GM19467 (cell line): ENCODE results near the gene PYDC2.

Experiments used
- ATAC-seq: cut with Tn5 transposase; IDR thresholded peaks from one replicate; pipeline ENCODE4 v1.9.1; 2021; ENCODE audit warnings: mild to moderate bottlenecking, moderate library complexity; ENCODE audit not compliant: unreplicated experiment

PYDC2 gene

DNA sequence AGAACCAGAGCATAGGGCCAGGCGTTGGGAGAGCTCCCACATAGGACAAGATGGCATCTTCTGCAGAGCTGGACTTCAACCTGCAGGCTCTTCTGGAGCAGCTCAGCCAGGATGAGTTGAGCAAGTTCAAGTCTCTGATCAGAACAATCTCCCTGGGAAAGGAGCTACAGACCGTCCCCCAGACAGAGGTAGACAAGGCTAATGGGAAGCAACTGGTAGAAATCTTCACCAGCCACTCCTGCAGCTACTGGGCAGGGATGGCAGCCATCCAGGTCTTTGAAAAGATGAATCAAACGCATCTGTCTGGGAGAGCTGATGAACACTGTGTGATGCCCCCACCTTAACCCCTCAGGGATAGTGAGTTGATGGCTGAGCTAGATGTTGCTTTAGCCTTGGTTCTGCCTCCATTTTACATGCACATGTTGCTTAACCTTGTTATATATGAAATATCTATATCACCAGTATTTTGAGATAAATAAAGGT, at the start of gene PYDC2:
TSS of gene PYDC2 (plus strand) at position 51 of the 483 bp plus-strand sequence. CDS start at position 51, 0 bp downstream.
- ATAC-seq = no peak

GRCh38 chr3:191412759-191413158, 48.2 kb upstream of the PYDC2 start:
- ATAC-seq = no peak

- ATAC-seq = no peak
Observed at GRCh38 chr3:191414286-191414685, 46.7 kb upstream of the PYDC2 start.

DNA sequence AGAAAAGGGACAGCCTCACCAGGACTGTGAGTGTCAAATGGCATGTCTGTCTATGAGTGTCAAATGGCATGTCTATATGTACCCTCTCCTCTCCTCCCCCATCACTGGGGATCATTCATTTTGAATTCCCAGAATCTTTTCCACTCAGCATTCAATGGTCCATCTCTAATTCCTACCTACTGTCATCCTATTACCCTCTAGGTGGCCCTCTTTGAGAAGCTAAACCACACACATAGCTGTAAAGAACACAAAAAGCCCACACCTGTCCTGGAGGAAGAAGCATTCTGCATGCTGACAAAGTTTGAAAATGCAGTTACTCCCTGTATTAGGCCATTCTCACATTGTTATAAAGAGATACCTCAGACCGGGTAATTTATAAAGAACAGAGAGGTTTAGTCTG, 46.2 kb upstream of the PYDC2 start:
- no peak for ATAC-seq

- no peak for ATAC-seq
Observed at GRCh38 chr3:191415566-191415965, 45.4 kb upstream of the PYDC2 start.

DNA sequence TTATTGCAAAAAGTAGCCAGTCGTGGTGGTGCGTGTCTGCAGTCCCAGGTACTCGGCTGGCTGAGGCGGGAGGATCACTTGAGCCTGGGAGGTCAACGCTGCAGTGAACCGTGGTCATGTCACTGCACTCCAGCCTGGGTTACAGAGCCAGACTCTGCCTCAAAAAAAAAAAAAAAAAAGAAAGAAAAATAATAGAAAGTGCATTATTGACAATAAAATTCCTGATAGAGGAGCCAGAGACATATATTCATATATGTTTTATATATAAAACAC, 43.6 kb upstream of the PYDC2 start:
- no peak for ATAC-seq

- ATAC-seq = no peak
Observed at GRCh38 chr3:191420771-191421170, 40.2 kb upstream of the PYDC2 start.

- ATAC-seq = no peak
Observed at GRCh38 chr3:191424881-191425280, 36.1 kb upstream of the PYDC2 start.

GRCh38 chr3:191425322-191425734, 35.6 kb upstream of the PYDC2 start:
- ATAC-seq = no peak

GRCh38 chr3:191426311-191426710, 34.7 kb upstream of the PYDC2 start:
- no peak for ATAC-seq

- ATAC-seq = no peak
Observed at GRCh38 chr3:191428177-191428576, 32.8 kb upstream of the PYDC2 start.

DNA sequence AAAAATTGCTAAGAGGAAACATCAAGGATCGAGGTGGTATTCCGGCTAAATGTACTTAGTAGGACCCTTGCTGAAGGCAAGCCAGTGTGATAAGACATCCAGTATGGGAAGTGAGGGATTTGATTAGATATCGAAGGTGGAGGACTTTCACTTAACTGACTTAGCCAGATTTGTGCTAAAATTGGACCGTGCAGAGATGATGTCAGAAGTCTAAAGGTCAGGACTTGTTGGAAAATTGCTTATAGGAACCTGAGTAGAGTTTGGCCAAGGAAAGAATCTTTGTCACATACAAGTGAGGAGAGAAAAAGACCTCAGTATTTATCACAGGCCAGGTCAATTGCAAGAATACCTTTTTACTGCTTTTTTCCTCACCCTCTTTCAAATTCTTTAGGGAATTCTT, 30.9 kb upstream of the PYDC2 start:
- no peak for ATAC-seq

DNA sequence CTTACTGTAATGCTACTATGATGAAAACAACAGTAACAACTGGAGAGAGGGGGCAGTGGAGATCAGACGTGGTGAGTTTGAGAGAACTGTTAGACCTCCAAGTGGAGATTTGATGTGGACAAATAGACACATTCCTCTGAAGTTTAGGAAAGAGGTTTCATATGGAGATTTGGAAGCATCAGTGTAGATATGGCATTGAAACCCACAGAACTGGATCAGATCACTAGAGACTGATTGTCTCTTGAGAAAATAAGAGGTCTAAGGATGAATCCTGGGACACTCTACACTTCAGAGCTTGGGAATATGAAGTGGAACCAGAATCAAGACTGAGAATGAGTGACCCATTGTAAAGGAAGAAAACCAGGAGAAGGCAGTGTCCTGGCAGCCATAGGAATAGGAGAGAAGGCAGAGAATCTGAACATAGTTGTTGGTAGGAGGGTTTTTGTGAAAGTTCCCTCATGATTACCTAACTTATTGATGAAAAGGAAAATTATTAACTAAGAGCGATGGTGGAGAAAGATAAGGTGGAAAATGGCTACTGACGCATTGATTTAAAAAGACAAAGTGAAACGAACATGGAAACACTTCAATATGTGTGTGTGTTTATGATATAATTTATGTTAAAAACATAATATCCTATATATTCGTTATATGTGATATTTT, 29.7 kb upstream of the PYDC2 start:
- ATAC-seq = no peak

DNA sequence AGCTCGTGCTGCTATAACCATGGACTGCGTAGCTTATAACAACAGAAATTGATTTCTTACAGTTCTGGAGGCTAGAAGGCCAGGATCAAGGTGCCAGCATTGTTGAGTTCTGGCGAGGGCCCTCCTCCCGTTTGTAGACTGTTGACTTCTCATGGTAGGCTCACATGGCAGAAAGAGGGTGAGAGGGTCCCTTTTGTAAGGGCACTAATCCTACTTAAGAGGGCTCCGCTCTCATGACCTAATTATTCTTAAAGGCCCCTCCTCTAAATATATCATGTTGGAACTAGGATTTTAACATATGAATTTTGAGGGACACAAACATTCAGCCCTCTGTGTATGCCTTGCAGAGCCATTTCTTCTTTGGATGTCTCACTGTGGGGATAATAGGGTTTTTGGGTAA, 28.8 kb upstream of the PYDC2 start:
- ATAC-seq = no peak

DNA sequence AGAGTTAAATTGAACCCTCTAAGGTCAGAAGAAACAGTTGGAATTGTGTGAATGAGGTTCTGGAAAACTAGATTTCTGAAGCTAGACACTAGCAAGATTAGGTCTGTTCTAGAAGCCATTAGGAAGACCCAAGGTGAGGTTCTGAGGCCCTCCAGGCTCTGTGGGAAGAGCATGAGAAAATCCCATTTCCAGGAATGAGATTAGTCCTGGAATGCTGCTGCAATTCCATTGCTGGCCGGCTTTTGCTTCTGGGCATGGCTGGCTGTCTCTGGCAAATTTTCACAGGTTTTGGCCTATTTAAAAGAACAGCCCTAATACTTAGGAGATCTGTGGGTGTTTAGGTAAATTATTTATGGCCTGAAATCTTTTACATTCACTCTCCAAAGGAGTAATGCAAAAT, 26.9 kb upstream of the PYDC2 start:
- no peak for ATAC-seq

DNA sequence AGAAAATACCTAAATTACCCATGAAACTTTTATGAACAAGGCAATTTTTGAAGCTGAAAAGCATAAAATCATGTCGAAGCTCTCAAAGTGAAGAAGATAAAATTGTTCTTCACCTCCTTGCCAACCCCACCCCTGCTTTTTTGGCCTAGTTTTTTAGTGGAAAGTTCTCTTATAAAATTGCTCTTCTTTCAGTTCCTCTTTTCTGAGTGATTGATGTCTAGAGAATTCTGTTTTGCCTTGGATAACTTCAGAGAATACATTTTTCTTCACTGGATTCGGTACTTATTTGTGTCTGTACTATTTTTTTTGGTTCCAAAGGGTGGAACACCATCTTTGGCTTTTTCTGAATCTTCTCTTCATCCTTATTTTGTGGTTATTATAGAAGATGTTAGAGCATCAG, 25.0 kb upstream of the PYDC2 start:
- no peak for ATAC-seq

DNA sequence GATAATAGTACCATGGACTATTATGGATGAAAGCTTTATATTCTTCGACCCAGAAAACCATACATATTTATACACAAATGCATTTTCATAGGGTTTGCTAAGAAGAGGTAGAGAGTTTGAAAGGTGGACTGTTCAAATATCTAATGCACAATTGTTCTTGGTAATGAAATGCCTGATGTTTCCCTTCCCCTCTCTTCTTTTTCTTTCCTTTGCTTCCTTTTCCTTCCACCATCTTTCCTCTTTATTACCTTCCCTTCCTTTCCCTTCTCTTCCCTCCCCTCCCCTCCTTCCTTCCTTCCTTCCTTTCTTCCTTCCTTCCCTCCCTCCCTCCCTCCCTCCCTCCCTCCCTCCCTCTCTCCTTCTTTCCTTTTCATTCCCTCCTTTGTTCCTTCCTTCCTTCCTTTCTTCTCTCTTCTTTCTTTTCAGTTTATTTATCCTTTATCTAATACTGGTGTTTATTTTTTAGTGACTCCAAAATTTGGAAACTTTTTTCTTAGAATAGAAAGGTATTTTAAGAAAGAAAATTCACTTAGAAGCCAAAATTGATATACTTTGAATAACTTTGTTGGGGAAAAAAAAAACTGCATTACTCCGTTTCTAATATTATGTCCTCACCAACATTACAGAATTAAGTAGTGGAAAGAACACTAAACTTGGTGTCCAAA, 22.7 kb upstream of the PYDC2 start:
- ATAC-seq = no peak

DNA sequence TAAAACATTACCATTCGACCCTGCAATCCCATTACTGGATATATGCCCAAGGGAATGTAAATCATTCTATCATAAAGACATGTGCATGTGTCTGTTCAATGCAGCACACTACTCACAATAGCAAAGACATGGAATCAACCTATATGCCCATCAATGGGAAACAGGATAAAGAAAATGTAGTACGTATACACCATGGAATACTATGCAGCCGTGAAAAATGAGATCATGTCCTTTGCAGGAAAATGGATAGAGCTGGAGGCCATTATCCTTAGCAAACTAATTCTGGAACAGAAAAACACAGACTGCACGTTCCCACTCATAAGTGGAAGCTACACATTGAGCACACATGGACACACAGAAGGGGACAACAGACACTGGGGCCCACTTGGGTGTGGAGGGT, 20.4 kb upstream of the PYDC2 start:
- ATAC-seq = no peak

DNA sequence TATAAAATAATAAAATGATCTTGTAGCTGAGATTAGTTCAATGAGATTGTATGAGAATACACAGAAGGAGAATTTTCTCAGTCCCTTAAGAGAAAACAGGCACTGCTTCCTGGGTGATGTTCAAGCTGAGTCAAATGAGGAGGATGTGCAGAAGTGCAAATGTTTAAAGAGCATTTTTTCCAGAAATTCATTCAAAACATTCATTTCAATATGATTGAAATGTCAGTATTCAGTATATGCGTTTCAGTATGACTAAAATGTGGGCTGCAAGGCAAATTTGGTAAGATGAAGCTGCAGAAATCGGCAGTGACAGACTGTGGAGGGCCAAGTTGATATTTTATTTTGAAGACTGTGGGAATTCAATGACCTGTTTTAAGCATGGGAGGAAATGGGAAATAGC, 19.3 kb upstream of the PYDC2 start:
- ATAC-seq = no peak

DNA sequence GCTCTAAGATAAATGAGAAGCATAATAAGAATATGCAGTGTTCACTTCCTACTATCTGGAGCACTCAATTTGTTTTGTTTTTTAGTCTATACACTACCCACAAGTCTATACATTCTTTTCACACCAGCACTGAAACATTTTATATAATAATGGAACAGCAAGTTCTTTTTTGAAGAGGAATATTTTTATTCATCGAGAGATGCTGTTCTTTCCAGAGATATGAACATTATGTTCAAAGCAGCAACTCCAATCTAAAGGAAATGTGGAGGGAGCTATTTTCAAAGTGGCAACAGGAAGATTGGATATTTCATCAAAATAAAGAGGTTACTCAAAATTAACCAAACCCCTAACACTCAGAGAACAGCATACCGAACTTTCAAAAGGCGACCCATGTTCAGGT, 16.4 kb upstream of the PYDC2 start:
- no peak for ATAC-seq

DNA sequence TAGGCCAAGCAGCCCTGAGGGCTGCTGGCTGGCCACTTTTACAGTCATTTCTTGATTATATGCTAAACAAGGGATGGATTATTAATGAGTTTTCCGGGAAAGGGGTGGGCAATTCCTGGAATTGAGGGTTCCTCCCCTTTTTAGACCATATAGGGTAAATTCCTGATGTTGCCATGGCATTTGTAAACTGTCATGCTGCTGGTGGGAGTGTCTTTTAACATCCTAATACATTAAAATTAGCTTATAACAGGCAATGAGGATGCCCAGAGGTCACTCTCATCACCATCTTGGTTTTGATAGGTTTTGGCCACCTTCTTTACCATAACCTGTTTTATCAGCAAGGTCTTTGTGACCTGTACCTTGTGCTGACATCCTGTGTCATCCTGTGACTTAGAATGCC, 11.7 kb upstream of the PYDC2 start:
- no peak for ATAC-seq

- ATAC-seq = no peak
Observed at GRCh38 chr3:191455257-191455952, 5.6 kb upstream of the PYDC2 start.
